ENCODE results near the gene MUC20.
"Not testable (repeated sequence)": the region's sequence is repeated elsewhere in the genome, so short reads cannot be mapped to it uniquely, and the experiment has no call there.

The MUC20 gene

GRCh38 chr3:195711091-195711812 lies 9.5 kb upstream of the MUC20 start:
- DNase-seq, result peak in 1 of 5 donors; percentile 8

DNA sequence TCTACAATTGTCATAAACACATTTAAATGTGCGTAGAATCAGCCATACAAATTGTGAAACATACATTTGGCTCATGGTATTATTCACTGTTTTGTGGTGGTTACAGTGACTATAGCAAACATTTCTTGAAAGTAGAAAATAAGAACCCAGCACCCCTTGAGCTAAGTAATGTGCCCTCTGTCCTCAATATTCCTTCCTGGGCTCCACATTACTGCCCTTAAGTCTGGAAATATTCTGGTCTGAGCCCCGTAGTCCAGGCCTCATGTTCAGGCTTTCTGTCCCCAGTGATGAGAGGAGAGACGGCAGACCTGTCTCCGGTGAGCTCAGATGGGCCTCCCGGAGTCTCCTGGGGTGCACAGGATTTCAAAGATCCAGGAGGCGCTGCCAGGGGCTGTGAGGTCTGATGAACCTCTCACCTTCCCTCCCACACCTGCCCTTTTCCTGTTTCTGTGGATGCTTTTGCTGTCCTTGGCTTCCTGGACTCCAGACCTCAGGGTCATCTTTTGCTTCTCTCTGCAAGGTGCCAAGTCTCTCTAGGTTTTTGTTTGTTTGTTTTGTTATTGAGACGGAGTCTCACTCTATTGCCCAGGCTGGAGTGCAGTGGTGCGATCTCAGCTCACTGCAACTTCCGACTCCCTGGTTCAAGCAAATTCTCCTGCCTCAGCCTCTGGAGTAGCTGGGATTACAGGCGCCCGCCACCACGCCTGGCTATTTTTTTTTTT lies 8.8 kb upstream of the MUC20 start:
- peak in 1 of 5 donors; percentile 26 for DNase-seq

DNA sequence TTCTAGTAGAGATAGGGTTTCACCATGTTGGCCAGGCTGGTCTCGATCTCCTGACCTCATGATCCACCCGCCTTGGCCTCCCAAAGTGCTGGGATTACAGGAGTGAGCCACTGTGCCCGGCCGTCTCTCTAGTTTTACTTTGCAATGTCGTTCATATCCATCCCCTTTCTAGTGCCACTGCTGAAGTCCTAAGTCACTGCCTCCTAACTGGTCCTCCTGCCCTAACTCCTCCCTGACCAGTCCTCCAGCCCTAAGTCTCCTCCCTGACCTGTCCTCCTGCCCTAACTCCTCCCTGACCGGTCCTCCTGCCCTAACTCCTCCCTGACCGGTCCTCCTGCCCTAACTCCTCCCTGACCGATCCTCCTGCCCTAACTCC lies 8.3 kb upstream of the MUC20 start:
- DNase-seq, result peak in 1 of 5 donors; percentile 46

GRCh38 chr3:195713150-195713549 lies 7.6 kb upstream of the MUC20 start:
- not testable (repeated sequence) for DNase-seq

DNA sequence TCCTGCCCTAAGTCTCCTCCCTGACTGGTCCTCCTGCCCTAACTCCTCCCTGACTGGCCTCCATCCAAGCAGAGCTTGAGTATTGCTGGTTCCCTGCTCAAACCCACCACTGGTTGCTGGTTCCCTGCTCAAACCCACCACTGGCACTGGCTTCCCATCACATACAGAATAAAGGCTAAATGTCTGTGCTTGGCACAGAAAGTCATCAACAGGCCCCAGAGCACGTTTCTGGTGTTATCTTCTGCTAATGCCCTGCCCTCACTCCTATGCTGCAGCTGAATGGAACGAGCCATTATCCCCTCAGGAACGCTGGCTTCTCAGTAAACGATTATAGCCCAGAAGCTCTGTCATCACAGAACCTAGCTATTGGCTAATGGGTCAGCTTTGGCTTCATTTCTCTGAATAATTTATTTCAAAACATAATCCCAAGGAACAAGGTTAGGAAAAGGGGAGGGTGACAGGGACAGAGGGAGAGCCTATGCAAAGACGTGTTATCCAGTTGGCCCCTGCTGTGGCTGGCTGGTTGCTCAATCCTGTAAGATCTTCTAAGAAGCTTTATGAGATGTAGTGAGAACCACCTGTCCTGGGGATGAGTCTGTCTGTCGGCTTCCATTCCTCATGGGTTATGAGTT lies 6.3 kb upstream of the MUC20 start:
- peak in 1 of 5 donors; percentile 25 for DNase-seq

- DNase-seq, result no peak
Measured at GRCh38 chr3:195715134-195715533, 5.6 kb upstream of the MUC20 start.

DNA sequence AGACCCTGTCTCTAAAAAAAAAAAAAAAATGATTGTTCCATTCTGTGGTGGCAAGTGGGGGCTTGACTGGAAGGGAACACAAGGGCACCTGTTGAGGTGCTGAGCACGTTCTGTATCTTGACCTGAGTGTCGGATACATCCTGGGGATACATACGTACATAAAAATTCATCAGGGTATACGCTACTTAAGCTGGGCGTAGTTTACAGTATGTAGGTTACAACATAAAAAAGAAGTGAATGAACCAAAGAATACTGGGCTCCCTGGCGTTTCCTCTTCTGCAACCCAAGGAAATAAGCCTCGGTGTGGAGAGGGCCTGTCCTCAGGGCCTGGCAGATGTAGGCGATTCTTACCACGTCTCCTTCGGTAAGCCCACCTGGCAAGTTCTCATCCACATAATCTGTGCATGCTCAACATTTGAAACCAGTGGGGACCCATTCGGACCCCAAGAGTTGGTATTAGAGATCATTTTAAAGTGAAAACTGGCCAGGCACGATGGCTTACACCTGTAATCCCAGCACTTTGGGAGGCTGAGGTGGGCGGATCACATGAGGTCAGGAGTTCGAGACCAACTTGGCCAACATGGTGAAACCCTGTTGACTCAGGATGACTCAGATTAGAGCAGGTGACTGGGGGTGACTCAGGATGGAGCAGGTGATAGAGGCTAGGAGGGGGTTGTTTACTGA lies 5.1 kb upstream of the MUC20 start:
- DNase-seq, result no peak

DNA sequence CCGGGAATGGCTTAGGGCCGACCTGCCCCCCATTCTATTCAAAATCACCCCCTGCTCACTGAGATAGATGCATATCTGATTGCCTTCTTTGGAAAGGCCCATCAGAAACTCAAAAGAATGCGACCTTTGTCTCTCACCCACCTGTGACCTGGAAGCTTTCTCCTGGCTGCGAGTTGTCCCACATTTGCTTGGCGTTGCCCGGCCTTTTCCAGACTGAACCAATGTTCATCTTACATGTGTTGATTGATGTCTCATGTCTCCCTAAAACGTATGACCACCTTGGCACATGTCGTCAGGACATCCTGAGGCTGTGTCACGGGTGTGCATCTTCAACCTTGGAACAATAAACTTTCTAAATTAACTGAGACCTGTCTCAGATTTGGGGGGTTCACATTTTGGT lies 3.4 kb upstream of the MUC20 start:
- DNase-seq, result no peak

DNA sequence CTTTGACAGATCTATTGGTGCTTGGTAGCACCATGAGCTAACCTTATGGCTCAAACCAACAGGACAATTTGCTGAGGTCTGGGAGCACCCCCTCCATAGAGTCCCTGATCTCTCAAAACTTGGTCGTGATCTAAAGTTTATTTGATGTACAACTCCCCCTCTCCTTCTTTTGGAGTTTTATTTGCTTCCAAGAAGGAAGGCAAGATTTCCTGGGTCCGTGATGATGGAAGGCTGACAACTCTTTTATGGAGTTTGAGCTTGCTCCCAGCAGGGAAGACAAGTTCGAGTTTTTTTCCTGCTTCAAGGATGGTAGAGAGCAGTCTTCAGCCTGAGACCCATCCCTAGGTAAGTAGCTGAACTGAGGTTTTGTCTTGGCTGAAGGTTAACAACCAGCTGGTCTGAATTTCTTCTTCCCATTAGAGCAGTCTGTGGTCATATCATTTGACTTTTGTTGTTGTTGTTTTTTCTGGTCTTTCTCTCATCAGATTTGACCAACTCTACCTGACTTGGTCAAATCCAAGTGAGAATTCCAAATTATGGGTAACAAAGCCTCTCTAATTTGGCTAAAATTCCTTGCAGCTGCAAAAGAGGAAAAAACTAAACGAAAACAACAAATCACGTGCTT lies 2.8 kb upstream of the MUC20 start:
- no peak for DNase-seq

DNA sequence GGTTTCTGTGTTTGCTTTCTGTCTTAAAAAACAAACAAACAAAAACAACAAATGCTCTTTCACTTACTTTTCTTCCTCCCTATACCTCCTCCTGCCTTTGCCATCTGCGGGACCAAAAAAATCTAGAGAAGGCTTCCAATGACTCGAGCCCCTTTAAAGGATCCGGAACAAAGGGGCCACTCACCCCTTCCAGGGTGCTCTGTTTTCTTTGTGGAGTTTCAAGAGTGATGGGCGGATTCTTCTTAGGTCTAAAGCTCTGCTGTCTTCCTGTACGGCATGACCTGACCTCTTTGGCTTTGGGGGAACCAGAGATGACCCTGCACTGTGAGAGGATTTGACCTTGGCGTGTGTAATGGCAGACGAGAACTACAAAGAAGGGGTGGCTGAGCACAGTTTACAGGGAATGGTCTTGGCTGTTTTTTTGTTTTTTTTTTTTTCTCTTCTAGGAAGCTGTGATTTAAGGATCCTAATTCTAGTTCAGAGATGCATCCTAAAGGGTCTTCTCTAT lies 2.2 kb upstream of the MUC20 start:
- no peak for DNase-seq

DNA sequence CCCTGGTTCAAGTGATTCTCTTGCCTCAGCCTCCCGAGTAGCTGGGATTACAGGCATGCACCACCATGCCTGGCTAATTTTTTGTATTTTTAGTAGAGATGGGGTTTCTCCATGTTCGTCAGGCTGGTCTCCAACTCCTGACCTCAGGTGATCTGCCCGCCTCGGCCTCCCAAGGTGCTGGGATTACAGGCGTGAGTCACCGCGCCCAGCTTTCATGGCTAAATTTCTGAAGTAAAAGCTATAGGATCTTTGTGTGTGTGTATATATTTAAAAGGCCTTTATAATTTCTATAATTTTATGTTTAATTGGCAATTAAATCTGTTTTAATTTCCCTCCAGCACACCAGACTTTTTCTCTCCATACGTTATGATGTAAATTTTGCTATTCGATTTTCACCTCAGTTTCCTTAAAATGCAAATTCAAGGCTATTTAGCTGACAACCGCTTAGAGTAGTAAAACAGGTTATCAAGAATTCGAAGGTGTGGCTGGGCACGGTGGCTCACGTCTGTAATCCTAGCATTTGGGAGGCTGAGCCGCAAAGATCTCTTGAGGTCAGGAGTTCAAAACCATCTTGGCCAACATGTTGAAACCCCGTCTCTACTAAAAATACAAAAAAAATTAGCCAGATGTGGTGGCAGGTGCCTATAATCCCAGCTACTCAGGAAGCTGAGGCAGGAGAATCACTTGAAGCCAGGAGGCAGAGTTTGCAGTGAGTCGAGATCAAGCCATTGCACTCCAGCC lies 1.1 kb upstream of the MUC20 start:
- DNase-seq, result not testable (repeated sequence)

DNA sequence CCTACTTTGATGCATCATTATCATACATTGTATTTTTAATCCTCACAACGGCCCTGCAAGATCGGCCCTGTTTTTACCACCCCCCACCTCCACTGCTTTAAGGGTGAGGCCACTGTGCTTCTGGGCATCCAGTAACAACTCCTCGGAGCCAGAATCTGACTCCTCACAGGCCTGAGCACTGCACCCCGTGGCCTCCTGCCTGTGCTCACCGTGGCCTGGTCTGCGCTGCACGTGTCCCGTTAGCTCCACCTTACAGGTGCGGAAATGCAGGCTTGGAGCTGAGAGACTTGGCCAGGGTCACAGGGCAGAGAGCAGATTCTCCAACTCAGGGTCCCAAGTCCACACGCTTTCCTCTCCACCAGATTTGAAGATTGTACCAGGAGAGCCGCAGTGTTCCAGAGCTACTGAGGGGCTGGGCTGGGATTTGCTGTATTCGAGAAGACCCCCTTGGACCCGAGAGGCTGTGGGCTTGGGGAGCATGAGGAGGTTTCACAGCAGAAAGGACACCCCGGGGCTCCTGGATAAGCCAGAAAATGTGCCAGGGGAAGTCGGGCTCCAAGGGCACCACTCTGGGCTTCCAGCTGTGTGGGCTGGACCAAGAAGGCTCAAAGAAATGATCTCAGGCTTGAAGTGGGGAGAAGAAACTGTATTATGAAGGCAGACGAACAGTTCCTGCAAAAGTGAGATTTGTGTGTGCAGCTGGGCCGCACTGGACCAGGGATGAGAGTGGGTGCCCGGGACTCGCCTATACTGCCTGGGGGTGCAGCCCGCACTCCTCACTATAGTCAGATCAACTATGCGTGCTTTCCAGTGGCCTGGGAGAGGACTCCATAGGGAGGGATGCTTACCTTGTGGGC lies 1.6 kb downstream of the MUC20 start:
- not testable (repeated sequence) for DNase-seq

GRCh38 chr3:195722996-195723345 lies 2.2 kb downstream of the MUC20 start:
- DNase-seq, result not testable (repeated sequence)

DNA sequence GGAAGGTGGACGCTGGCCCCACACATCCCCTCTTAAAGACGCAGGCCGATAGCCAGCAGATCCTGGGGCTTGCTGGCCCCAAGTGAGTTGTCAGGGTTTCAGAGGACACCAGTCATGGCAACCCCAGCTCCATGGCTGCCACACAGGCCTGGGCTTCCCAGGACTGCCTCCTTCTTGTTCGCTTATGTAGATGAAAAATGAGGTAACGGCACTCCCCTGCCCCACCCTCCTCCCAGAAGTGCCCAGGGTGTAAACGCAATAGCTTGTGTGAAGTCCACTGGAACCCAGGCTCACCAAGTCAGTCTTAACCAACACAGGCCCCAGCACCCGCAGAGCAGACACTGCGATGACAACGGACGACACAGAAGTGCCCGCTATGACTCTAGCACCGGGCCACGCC lies 3.6 kb downstream of the MUC20 start:
- DNase-seq, result not testable (repeated sequence)

DNA sequence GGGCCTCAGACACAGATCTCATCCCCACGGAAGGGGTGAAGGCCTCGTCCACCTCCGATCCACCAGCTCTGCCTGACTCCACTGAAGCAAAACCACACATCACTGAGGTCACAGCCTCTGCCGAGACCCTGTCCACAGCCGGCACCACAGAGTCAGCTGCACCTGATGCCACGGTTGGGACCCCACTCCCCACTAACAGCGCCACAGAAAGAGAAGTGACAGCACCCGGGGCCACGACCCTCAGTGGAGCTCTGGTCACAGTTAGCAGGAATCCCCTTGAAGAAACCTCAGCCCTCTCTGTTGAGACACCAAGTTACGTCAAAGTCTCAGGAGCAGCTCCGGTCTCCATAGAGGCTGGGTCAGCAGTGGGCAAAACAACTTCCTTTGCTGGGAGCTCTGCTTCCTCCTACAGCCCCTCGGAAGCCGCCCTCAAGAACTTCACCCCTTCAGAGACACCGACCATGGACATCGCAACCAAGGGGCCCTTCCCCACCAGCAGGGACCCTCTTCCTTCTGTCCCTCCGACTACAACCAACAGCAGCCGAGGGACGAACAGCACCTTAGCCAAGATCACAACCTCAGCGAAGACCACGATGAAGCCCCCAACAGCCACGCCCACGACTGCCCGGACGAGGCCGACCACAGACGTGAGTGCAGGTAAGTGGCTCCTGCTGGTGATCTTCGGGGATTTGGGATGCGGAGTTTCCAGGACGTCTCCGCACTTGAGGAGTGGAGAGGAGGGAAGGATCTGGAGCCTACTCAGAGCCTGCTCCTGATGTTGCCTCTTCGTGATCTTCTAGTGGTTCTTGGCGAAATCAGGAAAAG lies 5.3 kb downstream of the MUC20 start:
- not testable (repeated sequence) for DNase-seq

DNA sequence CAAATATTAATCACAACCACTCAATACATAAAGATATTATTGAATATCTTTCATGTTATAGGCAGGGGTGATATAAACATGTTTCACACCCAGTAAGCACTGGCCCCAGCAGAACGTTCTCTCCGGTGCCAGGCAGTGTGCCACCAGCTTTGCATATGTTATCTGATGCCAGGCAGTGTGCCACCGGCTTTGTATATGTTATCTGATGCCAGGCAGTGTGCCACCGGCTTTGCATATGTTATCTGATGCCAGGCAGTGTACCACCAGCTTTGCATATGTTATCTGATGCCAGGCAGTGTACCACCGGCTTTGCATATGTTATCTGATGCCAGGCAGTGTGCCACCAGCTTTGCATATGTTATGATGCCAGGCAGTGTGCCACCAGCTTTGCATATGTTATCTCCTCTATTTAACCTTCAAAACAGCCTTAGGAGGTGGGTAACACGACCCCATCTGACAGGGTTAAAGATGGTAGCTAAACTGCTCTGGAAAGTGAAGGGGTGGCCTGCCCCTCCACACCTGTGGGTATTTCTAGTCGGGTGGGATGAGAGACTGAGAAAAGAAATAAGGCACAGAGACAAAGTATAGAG lies 6.9 kb downstream of the MUC20 start:
- peak in 1 of 5 donors; percentile 45 for DNase-seq

DNA sequence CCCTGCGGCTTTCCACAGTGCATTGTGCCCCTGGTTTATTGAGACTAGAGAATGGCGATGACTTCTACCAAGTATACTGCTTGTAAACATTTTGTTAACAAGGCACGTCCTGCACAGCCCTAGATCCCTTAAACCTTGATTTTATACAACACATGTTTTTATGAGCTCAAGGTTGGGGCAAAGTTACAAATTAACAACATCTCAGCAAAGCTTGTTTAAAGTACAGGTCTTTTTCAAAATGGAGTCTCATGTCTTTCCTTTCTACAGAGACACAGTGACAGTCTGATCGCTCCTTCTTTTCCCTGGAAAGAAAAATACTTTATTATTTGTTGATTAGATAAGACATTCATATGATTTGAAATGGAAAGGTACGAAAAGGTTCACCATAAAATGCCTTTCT lies 8.0 kb downstream of the MUC20 start:
- not testable (repeated sequence) for DNase-seq

DNA sequence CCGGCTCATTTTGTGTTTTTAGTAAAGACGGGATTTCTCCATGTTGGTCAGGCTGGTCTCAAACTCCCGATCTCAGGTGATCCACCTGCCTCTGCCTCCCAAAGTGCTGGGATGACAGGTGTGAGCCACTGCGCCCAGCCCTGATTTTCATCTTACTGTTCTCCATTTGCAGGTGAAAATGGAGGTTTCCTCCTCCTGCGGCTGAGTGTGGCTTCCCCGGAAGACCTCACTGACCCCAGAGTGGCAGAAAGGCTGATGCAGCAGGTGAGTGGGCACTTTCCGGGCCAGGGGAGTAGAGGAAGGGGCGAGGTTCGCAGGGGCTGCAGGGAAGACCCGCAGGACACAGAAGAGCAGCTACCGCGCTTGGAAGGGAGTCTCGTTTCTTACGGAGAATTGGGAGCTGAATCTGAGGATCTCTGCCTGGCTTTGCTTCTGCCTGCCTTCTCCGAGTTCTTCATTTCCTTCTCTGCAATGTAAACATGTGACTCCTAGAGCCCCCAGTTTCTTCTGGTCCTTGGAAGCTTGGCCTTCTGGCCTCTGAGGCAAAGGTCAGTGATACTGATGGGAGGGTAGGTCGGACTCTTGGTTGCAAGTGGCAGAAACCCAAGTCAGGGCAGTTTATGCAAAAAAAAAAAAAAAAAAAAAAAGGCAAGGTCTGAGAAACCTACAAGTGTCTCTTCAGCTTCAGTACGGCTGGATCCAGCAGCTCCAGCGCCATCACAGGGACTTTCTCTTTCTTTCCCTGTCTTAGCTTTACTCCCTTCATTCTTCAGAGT lies 8.9 kb downstream of the MUC20 start:
- DNase-seq, result no peak

Data from T-helper 1 cell (primary cell).